ENCODE measurements around the gene GLCCI1. TPM values are rescaled to one million over a fixed set of nuclear protein-coding genes. Genes with fewer than 3 reads are reported as not detected.

Gene GLCCI1
- total and polyA plus RNA-seq, 2 of the 8 experiments (the other 6 are each of a cell fraction or from before 2014, with no cell fraction given): 12.4 to 27.7 TPM

GRCh38 chr7:8018961-8019360, 50.4 kb downstream of the GLCCI1 start (continued):
- TF ChIP-seq, protein P1, sequence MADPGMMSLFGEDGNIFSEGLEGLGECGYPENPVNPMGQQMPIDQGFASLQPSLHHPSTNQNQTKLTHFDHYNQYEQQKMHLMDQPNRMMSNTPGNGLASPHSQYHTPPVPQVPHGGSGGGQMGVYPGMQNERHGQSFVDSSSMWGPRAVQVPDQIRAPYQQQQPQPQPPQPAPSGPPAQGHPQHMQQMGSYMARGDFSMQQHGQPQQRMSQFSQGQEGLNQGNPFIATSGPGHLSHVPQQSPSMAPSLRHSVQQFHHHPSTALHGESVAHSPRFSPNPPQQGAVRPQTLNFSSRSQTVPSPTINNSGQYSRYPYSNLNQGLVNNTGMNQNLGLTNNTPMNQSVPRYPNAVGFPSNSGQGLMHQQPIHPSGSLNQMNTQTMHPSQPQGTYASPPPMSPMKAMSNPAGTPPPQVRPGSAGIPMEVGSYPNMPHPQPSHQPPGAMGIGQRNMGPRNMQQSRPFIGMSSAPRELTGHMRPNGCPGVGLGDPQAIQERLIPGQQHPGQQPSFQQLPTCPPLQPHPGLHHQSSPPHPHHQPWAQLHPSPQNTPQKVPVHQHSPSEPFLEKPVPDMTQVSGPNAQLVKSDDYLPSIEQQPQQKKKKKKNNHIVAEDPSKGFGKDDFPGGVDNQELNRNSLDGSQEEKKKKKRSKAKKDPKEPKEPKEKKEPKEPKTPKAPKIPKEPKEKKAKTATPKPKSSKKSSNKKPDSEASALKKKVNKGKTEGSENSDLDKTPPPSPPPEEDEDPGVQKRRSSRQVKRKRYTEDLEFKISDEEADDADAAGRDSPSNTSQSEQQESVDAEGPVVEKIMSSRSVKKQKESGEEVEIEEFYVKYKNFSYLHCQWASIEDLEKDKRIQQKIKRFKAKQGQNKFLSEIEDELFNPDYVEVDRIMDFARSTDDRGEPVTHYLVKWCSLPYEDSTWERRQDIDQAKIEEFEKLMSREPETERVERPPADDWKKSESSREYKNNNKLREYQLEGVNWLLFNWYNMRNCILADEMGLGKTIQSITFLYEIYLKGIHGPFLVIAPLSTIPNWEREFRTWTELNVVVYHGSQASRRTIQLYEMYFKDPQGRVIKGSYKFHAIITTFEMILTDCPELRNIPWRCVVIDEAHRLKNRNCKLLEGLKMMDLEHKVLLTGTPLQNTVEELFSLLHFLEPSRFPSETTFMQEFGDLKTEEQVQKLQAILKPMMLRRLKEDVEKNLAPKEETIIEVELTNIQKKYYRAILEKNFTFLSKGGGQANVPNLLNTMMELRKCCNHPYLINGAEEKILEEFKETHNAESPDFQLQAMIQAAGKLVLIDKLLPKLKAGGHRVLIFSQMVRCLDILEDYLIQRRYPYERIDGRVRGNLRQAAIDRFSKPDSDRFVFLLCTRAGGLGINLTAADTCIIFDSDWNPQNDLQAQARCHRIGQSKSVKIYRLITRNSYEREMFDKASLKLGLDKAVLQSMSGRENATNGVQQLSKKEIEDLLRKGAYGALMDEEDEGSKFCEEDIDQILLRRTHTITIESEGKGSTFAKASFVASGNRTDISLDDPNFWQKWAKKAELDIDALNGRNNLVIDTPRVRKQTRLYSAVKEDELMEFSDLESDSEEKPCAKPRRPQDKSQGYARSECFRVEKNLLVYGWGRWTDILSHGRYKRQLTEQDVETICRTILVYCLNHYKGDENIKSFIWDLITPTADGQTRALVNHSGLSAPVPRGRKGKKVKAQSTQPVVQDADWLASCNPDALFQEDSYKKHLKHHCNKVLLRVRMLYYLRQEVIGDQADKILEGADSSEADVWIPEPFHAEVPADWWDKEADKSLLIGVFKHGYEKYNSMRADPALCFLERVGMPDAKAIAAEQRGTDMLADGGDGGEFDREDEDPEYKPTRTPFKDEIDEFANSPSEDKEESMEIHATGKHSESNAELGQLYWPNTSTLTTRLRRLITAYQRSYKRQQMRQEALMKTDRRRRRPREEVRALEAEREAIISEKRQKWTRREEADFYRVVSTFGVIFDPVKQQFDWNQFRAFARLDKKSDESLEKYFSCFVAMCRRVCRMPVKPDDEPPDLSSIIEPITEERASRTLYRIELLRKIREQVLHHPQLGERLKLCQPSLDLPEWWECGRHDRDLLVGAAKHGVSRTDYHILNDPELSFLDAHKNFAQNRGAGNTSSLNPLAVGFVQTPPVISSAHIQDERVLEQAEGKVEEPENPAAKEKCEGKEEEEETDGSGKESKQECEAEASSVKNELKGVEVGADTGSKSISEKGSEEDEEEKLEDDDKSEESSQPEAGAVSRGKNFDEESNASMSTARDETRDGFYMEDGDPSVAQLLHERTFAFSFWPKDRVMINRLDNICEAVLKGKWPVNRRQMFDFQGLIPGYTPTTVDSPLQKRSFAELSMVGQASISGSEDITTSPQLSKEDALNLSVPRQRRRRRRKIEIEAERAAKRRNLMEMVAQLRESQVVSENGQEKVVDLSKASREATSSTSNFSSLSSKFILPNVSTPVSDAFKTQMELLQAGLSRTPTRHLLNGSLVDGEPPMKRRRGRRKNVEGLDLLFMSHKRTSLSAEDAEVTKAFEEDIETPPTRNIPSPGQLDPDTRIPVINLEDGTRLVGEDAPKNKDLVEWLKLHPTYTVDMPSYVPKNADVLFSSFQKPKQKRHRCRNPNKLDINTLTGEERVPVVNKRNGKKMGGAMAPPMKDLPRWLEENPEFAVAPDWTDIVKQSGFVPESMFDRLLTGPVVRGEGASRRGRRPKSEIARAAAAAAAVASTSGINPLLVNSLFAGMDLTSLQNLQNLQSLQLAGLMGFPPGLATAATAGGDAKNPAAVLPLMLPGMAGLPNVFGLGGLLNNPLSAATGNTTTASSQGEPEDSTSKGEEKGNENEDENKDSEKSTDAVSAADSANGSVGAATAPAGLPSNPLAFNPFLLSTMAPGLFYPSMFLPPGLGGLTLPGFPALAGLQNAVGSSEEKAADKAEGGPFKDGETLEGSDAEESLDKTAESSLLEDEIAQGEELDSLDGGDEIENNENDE (IDR thresholded peaks at IDR 0.05; ENCODE audit: insufficient replicate concordance, low read length): no peak
- no peak for TF ChIP-seq RAD21 (IDR thresholded peaks at IDR 0.05 in 1 of 2, conservative IDR thresholded peaks at IDR 0.05 in 1 of 2; ENCODE audit: low read depth in 2 of 2, low read length in 2 of 2)
- TF ChIP-seq KDM1A (IDR thresholded peaks at IDR 0.05; ENCODE audit: borderline replicate concordance, low read length): no peak
- TF ChIP-seq CEBPB (IDR thresholded peaks at IDR 0.05; ENCODE audit: low read depth, low read length): no peak
- TF ChIP-seq PHF8 (conservative IDR thresholded peaks at IDR 0.05; ENCODE audit: low read depth, low read length): no peak
- TF ChIP-seq KDM4A (IDR thresholded peaks at IDR 0.05; ENCODE audit: low read depth, low read length, severe bottlenecking): no peak
- TF ChIP-seq GABPA (IDR thresholded peaks at IDR 0.05; ENCODE audit: borderline replicate concordance, insufficient read depth, low read length): no peak
- no peak for TF ChIP-seq ASH2L (IDR thresholded peaks at IDR 0.05; ENCODE audit: low read length)
- TF ChIP-seq, protein P2, sequence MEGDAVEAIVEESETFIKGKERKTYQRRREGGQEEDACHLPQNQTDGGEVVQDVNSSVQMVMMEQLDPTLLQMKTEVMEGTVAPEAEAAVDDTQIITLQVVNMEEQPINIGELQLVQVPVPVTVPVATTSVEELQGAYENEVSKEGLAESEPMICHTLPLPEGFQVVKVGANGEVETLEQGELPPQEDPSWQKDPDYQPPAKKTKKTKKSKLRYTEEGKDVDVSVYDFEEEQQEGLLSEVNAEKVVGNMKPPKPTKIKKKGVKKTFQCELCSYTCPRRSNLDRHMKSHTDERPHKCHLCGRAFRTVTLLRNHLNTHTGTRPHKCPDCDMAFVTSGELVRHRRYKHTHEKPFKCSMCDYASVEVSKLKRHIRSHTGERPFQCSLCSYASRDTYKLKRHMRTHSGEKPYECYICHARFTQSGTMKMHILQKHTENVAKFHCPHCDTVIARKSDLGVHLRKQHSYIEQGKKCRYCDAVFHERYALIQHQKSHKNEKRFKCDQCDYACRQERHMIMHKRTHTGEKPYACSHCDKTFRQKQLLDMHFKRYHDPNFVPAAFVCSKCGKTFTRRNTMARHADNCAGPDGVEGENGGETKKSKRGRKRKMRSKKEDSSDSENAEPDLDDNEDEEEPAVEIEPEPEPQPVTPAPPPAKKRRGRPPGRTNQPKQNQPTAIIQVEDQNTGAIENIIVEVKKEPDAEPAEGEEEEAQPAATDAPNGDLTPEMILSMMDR (IDR thresholded peaks at IDR 0.05; ENCODE audit: control extremely low read depth in 1 of 3, insufficient read depth in 1 of 3, low read depth in 1 of 3, low read length in 3 of 3): no peak
